NCI-H2029 (cell line): ENCODE data around the gene HOATZ.

Experiments used
- DNase-seq: peaks from one replicate; lab custom pipeline; 2025; lab: John Stamatoyannopoulos, UW

Gene HOATZ

DNA sequence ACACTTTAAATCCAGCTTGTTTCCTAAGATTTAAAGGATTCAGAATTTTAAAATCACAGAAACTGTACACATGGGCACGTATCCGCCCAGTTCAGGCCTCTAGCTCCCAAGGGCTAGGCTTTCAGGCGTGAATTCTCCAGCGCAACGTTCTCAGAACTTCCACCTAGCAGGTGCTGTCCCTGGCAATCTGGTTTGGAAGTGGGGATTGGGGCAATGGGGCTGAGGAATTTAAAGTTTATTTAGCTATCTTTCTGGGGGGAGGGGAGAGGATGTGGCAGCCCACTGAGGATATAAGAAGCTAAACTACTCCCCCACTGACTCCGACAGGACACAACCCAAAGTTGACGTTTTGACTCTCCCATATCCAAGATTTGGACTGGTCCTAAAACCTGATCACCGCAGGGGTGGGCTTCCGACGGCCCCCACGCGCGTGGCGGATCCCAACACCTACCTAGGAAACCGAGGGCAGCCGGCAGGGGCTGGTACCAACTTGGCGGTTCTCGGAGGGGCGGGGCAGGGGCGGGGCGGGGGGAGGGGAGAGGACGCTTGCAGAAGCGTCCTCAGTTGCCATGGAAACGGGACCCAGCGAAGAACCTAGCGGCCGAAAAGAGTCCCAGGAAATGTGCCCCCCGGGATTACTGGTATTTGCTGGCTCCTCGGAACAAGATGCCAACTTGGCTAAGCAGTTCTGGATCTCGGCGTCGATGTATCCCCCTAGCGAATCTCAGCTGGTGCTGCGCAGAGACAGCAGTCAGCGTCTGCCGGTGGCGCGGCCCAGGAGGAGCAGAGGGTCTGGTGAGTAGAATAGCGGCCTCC, at the start of gene HOATZ:
TSS of gene HOATZ (plus strand) at position 563 of the 816 bp plus-strand sequence. CDS start at position 570, 7 bp downstream.
- DNase-seq, result no peak

DNA sequence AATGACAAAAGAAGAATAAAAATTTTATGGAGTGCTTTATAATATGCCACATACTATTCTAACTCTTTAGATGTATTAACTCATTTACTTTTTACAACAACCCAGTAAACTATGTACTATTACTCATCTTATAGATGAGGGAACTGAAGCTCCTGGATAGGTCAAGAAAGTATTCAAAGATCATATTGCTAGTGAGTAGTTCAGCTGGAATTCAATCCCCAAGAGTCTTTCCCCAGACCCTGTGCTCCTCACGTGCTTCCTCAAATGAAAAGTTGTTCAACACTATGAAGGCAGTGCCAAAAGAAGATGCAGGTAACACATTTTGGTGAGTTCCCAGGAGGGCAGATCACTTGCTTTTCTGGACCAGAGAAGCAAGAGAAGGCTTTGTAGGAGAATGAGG, 49.2 kb upstream of the HOATZ start:
- DNase-seq, result no peak

DNA sequence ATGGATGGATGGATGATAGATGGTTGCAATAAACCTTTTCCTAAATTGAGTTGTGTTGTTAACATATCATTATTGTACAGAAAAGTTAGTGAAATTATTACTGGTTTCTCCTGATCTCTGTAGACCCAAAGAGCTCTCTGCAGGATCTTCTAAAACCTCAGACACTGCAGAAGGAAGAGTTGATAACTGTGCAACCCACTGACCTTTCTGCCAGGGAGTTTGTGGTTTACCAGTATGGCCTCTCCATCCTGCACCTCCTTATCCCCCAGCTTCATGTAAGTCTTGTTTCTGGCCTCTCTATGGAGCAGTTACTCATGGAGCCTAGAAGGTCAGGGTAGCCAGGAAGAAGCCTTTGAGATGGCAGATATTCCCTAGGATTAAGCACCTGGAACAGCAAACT, 48.0 kb upstream of the HOATZ start:
- no peak for DNase-seq

DNA sequence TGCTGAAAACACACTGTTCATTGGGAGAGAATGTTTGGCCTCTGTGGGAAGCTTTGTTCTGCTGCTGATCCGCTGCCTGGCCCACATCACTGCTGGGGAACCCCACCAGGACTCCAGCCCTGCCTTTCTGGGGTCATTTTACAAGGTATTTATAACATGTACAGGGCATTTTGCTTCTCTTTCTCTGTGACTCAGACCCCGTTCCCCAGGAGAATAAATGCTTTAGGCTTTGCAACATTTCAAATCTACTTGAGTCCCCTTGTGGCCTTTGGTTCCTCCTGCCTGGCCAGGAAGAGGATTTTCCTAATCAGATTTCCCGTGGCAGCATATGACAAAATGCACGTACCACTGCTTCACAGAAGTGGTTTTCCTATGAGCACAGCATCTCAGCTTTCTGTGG, 45.4 kb upstream of the HOATZ start:
- no peak for DNase-seq

DNA sequence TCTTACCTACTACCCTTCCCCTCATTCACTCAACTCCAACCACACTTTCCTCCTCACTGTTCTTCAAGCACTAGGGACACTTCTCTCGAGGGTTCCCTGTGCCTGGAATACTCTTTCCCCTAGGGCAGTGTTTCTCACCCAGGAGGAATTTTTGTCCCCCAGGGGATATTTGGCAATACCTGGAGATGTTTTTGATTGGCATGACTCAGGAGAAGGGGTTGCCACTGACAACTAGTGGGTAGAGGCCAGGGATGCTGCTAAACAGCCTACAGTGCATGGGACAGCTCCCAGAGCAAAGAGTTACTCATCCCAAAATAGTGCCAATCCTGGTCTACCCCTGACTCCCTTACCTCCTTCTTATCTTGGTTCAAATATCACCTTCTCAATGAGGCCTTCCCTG, 42.4 kb upstream of the HOATZ start:
- DNase-seq, result no peak

DNA sequence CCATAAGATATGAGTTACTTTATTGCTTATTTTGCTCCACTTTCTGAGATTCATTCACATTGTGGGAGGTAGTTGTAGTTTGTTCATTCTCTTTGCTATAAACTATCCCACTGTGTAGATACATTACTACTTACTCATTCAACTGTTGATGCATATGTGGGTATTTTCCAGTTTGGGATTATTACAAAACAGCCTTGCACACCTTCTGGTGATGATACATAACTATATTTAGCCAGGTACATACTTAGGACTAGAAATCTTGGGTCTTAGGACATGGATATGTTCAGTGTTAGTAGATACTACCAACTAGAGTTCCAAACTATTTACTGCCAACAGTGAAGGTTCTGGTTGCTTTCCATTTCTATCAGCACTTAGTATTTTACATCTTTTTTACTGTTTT, 40.1 kb upstream of the HOATZ start:
- DNase-seq, result no peak

DNA sequence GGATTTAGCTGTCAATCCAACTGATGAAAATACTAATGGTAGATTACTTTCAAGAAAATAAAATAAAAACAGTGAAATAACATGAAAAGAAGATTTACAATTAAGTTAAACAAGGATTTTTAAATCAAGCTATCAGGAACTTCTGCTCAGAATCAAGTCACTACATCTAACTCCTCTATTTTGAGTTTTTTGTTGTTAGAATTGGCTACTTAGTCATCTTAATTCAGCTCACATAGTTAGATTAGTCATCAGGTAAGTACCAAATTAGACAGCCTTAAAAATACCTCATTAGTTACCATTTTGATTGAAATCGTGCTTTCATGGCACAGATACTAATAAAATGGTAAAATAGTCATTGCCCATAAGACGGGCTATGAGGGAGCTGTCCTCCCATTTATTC, 38.2 kb upstream of the HOATZ start:
- no peak for DNase-seq

DNA sequence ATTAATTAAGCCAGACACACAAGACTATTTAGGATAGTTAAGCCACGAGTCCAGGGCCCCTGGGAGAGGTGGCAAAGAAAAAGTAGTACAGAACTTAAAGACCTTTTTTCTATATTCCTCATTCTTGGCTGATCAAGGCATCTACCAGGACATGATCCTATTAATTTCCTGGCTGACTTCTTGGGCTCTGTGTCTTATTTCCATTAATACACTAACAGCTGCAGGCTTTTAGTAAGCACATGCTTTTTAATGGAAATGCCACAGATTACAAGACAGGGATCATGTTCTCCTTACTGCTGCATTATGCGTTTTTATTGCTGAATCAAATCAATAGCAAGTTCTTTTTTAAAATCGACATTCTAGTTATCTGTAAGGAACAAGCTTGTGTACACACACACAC, 37.6 kb upstream of the HOATZ start:
- no peak for DNase-seq

DNA sequence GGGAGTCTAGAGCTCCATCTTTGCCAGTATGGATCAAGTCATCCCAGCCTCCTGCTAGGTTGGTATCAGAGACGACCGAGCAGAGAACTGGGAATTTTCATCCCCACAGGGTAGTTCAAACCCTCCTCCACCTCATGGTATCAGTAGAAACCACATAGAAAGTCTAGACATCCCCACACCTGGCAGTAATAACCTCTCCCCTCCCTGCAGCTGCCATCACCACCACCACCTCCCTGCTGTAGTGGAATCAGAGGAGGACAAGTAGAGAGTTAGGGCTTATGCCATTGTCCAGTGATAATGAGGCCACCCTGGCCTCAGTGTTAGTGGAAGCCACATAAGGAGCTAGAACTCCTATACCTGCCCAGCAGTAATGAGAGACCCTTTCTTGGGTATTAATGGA, 36.7 kb upstream of the HOATZ start:
- DNase-seq, result no peak

DNA sequence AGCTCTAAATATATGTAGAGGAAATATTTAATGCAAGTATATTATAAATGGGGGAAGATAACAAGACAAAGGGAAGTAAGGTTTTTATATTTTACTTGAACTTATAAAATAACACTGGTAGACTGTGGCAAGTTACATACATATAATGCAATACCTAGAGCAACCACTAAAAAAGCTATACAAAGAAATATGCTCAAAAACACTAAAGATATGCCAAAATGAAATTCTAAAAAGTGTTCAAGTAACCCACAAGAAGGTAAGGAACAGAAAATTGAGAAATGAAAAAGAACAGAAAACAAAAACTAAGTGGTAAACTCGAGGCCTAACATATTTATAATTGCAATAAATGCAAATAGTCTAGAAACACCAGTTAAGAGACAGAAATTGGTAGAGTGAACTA, 34.9 kb upstream of the HOATZ start:
- DNase-seq, result no peak

DNA sequence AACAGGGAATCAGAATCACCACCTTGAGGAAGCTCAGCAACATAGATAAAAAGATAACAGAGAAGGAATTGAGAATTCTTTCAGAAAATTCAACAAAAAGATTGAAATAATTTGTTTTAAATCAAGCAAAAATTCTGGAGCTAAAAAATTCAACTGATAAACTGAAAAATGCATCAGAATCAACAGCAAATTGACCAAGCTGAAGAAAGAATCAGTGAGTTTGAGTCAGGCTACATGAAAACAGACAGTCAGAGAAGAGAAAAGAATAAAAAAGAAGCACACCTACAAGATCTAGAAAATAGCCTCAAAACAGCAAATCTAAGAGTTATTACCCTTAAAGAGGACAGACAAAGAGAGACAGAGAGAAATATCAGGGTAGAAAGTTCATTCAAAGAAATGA, 31.1 kb upstream of the HOATZ start:
- DNase-seq, result no peak

DNA sequence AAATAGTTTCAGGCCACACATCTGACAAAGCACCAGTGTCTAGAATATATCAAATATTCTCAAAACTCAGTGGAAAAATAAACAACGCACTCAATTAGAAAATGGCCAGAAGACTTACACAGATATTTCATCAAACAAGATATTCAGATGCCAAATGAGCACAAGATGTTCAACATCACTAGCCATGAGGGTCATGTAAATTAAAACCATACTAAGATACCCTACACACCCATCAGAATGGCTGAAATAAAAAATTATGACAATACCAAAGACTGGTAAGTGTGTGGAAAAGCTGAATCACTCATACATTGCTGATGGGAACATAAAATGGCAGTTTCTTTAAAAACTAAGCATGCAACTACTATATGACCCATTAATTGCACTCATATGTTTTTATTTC, 24.1 kb upstream of the HOATZ start:
- DNase-seq, result no peak

DNA sequence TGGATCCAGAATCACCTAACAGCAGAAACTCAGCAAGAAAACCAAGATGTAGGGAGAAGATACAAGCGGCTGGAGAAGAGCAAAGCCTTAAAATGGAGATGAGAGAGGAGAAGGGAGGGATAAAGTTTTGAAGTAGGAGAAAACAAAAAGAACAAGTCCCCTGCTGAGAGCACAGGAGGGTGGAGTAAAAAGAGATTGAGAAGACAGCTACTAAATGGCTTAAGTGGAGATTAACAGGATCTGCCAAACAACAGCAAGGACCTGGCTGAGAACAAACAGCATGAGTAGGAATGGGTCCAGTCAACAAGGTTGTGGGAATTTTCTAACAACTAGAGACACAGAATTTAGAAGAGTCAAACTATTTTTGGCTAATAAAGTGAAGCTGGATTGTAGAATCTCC, 20.5 kb upstream of the HOATZ start:
- no peak for DNase-seq

DNA sequence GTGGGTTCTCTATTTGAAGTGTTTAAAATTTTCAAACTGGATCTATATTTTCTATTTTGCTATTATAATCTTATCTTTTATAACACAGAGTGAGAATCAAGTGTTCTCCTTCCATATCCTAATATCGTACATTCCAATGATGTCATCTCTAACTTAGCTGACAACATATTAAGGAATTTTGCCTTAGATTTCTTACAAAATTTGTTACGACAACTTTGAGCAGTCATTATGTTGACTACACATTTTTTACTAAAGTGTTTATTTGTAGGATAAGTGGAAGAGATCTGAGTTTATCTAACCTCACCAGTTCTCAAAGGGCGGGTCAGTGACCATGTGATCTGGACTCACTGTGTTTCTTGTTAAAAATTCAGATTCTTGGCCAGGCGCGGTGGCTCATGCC, 15.1 kb upstream of the HOATZ start:
- DNase-seq, result no peak

DNA sequence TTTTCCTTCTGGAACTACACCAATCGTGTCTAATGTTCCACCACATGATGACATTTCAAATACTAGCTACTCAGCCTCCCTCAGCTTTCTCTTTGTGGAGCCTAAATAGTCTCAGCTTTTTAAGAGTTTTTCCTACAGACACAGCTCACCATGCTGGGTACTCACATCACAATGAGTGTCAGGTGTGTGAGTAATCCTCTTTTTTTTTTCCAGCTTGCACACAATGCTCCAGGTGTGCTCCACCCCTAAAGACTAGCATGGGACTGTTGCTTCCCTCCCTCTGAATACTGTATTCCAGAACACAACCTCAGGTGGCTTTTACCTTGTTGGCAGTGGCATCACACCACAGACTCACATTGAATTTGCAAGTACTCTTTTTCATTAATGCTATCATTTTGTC, 14.1 kb upstream of the HOATZ start:
- no peak for DNase-seq

DNA sequence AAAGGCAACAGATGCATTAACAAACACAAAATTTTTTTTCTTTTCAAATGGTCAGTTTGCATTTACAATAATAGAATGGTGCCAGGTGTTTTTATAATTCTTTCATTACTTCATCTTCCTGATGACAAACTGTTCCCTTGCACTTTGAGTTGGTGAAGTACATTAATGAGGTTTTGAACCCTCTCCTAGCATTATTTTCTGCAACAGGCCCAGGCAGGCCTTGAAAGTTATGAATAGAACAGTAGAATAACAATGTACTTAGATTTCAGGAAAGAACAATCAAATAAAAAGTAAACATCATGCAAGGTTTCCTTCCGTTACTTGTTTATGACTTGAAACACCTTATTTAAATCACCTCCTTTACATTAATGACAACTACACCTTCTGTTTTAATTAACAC, 12.0 kb upstream of the HOATZ start:
- DNase-seq, result no peak

DNA sequence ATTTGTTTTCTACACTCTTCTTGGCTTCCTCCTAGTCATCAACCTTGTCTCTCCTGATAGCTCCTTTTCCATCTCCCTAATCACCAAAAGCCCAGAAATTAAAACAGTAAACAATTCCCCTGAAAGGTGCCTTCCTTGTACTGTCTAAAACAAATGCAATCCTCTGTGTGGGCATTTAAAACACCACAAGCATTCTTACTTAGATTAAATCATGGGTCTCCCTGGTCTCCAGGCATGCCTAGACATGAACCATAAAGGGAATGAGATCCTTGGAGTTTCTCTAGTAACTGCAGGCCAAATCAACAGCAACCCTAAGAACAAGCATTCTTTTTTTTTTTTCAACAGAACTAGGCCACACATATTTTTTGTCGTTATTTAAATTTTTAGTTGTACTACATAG, 4.3 kb upstream of the HOATZ start:
- DNase-seq, result no peak

DNA sequence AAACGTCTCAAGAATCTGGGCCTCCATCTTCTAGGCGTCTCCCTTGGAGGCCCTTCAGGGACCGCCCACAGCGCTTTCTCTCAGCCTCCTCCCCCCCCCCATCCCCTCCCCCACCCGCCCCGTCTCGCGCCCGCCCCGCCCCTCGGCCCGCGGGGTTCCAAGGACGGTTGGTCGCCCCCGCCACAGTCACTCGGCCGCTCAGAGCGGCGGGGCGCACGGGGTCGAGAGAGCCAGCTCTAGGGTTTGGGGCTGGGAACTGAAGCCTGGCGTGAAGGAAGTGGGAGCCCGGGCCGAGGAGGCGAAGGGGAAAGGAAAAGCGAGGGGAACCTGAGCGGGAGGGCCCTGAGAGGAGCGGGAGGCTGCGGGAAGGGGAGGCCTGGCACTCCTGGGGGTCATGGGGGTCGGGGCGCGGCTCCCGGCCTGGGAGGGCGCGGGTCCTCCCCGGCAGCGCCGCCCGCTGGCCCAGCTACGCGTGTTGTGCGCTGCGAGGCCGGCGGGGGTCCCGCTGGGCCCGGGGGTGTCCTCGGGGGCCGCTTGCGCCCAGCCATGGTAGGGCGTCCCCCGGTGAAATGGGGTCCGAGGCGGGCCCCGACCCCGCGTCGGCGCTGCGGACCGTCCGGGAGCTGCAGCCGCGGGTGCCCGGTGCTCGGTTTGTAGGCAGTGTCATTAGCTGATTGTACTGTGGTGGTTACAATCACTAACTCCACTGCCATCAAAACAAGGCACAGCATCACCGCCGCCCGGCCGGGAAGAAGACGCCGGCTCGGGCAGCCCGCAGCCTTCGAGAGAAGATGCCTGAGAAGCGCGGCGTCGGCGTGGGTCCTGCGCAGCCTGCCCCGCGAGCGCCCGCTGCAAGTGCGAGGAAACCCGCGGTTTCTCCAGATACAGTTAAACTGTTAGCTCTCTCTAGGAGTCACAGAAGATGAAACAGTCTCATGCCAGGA, 2.0 kb upstream of the HOATZ start, which contains the start of gene BTG4:
TSS of gene BTG4 (minus strand) at position 91 of the 944 bp plus-strand sequence. CDS start 13,610 bp downstream, outside the sequence.
- DNase-seq, result no peak

DNA sequence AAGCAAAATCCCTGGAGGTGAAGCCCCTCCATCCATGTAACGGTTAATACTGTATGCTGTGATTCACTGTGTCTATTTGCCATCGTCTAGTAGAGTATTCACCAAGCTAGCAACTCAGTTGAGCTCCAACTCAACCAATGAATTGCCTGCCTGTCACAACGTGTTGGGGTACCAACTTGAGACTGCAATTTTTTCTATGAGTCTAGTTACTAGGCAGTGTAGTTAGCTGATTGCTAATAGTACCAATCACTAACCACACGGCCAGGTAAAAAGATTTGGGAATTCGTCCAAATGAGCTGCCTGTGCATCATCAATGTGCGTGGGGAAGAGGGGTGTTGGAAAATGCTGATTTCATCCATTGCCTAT, 1.4 kb upstream of the HOATZ start:
- DNase-seq, result no peak

DNA sequence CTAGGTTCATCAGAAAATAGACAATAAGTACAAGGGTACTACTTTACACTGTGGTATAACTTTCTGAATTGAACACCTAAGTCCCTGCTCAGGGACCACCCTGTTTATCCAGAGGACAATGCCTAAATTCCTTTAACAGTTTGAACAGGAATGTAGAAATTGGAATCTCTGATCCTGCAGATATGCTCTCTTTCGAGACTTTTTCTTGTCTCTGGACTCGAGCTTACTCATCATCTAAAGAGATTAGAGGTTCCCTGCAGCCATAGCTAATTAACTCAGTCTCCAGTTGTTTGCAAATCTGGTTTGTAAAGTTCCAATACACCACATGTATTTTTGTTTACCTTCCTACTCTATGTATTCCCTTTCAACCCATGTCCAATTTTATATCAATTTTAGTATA, 1.0 kb downstream of the HOATZ start:
- DNase-seq, result no peak

DNA sequence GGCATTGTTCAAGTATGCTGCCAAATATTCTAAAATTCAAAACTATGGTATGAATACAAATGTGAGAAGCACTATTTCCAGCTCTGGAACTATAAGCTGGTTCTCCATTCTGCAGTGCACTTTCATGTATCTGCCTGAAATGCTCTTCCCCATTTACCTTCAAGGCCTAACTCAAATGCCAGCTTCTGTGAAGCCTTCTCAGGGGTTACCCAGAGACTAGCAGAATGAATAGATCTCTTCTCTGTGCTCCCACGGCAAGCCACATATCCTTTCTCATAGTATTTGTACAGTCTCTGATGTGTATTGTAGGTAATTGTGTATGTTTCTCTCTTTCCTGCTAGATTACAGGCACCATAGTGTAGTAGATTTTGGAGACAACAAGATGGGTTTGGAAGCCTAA, 4.1 kb downstream of the HOATZ start:
- DNase-seq, result no peak

DNA sequence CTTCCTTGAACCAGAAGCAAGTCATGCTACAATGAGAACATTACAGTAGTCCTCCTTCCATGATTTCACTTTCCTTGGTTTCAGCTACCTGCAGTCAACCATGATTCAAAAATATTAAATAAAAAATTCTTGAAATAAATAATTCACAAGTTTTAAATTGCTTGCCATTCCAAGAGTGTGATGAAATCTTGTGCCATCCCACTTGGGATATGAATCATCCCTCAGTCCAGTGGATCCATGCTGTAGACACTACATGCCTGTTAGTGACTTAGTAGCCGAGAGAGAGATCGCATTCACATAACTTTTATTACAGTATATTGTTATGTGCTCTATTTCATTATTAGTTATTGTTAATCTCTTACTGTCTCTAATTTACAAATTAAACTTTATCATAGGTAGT, 6.0 kb downstream of the HOATZ start:
- DNase-seq, result no peak

DNA sequence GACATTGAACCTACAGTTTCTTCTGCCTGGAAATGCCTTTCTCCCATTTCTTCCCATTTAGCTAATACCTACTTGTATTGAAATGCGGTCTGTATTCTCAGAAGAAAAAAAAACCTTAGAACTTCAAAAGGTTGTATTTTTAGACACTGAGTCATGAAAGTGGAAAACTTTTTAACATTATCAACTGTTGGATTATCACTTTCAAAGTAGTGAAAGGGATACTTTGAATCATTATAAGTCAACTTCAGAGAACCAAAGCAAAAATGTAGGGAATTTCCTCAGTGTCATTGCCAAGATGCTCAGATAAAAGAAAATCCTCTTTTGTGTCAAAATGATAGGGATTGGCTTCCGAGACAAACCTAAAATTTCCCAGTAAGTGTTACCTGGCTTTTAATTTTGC, 6.6 kb downstream of the HOATZ start:
- no peak for DNase-seq
